ENCODE results near the gene F13A1.

DNA sequence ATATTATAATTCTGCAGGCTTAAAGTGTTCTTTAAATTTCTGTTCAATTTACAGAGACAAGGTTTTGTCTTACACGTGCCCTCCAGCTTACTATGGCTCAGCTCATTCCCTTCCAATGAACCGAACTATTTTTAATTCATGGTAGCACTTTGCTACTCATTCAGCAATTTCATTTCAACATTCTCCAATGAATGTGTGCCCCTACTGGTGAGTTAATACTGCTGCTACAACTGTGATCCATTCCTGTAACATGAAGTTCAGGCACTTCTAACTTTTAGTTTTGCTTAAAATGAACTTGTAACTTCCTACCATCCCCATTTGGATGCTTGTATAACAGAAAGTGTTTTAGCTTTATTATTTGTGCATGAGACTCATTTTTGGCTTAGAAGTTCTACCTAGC is 99.7 kb downstream of the F13A1 start:
- TF ChIP-seq CTCF (IDR thresholded peaks at IDR 0.05; ENCODE audit: insufficient read depth, low read length), result peak; percentile 18
- TF ChIP-seq, protein P1, sequence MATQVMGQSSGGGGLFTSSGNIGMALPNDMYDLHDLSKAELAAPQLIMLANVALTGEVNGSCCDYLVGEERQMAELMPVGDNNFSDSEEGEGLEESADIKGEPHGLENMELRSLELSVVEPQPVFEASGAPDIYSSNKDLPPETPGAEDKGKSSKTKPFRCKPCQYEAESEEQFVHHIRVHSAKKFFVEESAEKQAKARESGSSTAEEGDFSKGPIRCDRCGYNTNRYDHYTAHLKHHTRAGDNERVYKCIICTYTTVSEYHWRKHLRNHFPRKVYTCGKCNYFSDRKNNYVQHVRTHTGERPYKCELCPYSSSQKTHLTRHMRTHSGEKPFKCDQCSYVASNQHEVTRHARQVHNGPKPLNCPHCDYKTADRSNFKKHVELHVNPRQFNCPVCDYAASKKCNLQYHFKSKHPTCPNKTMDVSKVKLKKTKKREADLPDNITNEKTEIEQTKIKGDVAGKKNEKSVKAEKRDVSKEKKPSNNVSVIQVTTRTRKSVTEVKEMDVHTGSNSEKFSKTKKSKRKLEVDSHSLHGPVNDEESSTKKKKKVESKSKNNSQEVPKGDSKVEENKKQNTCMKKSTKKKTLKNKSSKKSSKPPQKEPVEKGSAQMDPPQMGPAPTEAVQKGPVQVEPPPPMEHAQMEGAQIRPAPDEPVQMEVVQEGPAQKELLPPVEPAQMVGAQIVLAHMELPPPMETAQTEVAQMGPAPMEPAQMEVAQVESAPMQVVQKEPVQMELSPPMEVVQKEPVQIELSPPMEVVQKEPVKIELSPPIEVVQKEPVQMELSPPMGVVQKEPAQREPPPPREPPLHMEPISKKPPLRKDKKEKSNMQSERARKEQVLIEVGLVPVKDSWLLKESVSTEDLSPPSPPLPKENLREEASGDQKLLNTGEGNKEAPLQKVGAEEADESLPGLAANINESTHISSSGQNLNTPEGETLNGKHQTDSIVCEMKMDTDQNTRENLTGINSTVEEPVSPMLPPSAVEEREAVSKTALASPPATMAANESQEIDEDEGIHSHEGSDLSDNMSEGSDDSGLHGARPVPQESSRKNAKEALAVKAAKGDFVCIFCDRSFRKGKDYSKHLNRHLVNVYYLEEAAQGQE (IDR thresholded peaks at IDR 0.05; ENCODE audit: insufficient replicate concordance, low read depth), result no peak
- TF ChIP-seq GABPA (IDR thresholded peaks at IDR 0.05; ENCODE audit: low read depth), result no peak
- no peak for TF ChIP-seq POLR2AphosphoS5 (IDR thresholded peaks at IDR 0.05; ENCODE audit: low read depth)
